Sigmoid colon (tissue), 7 donors: Measurements from ENCODE around the gene LMF2. TPM values are rescaled to one million over a fixed set of nuclear protein-coding genes. Genes with fewer than 3 reads are reported as not detected.

Experiments used
- DNase-seq: peaks from one replicate; pipeline ENCODE4 v3.0.0-alpha.2; 2019
- H3K27ac ChIP-seq, 4 donors: fragments of 200-600 bp; sonication (generic); one replicate each; pipeline ENCODE4 v1.5.1; 2016 to 2019; ENCODE audit warnings: mild to moderate bottlenecking in 1 of 4
- H3K27me3 ChIP-seq, 3 donors: fragments of 200-600 bp; sonication (generic); one replicate each; pipeline ENCODE4 v1.5.1; 2019; ENCODE audit warnings: mild to moderate bottlenecking in 1 of 3
- H3K36me3 ChIP-seq, 4 donors: fragments of 200-600 bp; sonication (generic); one replicate each; pipeline ENCODE4 v1.5.1; 2016 to 2019
- H3K4me1 ChIP-seq, 4 donors: fragments of 200-600 bp; sonication (generic); one replicate each; pipeline ENCODE4 v1.5.1; 2017 to 2019
- H3K4me3 ChIP-seq, 4 donors: fragments of 200-600 bp; sonication (generic); one replicate each; pipeline ENCODE4 v1.5.1; 2017 to 2019; ENCODE audit warnings: mild to moderate bottlenecking in 2 of 4, moderate library complexity in 1 of 4
- H3K9me3 ChIP-seq, 4 donors: fragments of 200-600 bp in 3 of 4; sonication (generic) in 3 of 4; one replicate each; pipeline versions ENCODE4 v1.5.1 to v1.6.1; 2013 to 2019
- EP300 ChIP-seq, 4 donors: sonication (generic); formaldehyde crosslinking; IDR thresholded peaks; one replicate each; pipeline ENCODE4 v1.6.1; 2017; ENCODE audit warnings: antibody characterized with exemption in 4 of 4
- POLR2A ChIP-seq, 2 donors: fragments of 450-650 bp; IDR thresholded peaks; one replicate each; pipeline ENCODE4 v1.6.1; 2016; ENCODE audit warnings: antibody characterized with exemption in 2 of 2, mild to moderate bottlenecking in 2 of 2, moderate library complexity in 2 of 2
- POLR2AphosphoS5 ChIP-seq, 4 donors: sonication (generic); formaldehyde crosslinking; IDR thresholded peaks; one replicate each; pipeline ENCODE4 v1.6.1; 2017; ENCODE audit warnings: antibody characterized with exemption in 4 of 4
- WGBS, 2 donors: extraction: QIAGEN DNeasy Blood & Tissue Kit; methylation state at CpG; one replicate each; pipeline ENCODE4 v1.1.7; 2013; 5-methylcytosine and 5-hydroxymethylcytosine counted together
- intact Hi-C: fragments of 100-400 bp; cut with DNase I; formaldehyde crosslinking; loops from one replicate; pipeline ENCODE4 v1.15.1; 2023
- polyA plus RNA-seq, 3 donors: library from polyadenylated mRNA; stranded (reverse); fragments of 200-250 nt; gene quantifications; one replicate each; pipeline ENCODE4 v1.2.3, GENCODE V29; 2013
- total RNA-seq, 4 donors: library from RNA; depleted of rRNA; stranded (reverse); fragments of >200 nt; gene quantifications; one replicate each; pipeline ENCODE4 v1.1.0, GENCODE V29; 2016
- TF ChIP-seq, protein P1 (sequence below), 4 experiments: fragments of 450-650 bp in 3 of 4; fragments of 200-600 bp in 1 of 4; IDR thresholded peaks; one replicate each; pipeline ENCODE4 v1.5.1; 2016 to 2019; ENCODE audit warnings: antibody characterized with exemption in 4 of 4, mild to moderate bottlenecking in 3 of 4, moderate library complexity in 2 of 4
- donor health status: healthy with polysubstance abuse.
- donor health status: Bipolar disorder and iron deficiency.
- donor health status: healthy.

Gene LMF2
- total and polyA plus RNA-seq, 7 donors: 7.2 to 61.1 (median 41.4) TPM

- Histone ChIP-seq H3K4me3 (no peak overlapping the region), H3K27me3 (no peaks in the 10 kb centered on the region), H3K4me1 (no peaks in the 10 kb centered on the region), H3K36me3 (peaks cover 66 to 100% (median 94%) of the 10 kb centered on the region in 4 donors), H3K9me3 (no peaks in the 10 kb centered on the region), H3K27ac (no peak overlapping the region)
- no peak for DNase-seq
- WGBS, 2 donors: 94 to 95% methylated on average over 41 of the region's 41 CpGs
- intact Hi-C loops: no loop called here
- TF ChIP-seq POLR2AphosphoS5 (IDR thresholded peaks at IDR 0.05): no peak
- no peak for TF ChIP-seq EP300 (IDR thresholded peaks at IDR 0.05)
- TF ChIP-seq POLR2A (IDR thresholded peaks at IDR 0.05): no peak
- TF ChIP-seq, protein P1, sequence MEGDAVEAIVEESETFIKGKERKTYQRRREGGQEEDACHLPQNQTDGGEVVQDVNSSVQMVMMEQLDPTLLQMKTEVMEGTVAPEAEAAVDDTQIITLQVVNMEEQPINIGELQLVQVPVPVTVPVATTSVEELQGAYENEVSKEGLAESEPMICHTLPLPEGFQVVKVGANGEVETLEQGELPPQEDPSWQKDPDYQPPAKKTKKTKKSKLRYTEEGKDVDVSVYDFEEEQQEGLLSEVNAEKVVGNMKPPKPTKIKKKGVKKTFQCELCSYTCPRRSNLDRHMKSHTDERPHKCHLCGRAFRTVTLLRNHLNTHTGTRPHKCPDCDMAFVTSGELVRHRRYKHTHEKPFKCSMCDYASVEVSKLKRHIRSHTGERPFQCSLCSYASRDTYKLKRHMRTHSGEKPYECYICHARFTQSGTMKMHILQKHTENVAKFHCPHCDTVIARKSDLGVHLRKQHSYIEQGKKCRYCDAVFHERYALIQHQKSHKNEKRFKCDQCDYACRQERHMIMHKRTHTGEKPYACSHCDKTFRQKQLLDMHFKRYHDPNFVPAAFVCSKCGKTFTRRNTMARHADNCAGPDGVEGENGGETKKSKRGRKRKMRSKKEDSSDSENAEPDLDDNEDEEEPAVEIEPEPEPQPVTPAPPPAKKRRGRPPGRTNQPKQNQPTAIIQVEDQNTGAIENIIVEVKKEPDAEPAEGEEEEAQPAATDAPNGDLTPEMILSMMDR (IDR thresholded peaks at IDR 0.05): no peak
Observed at GRCh38 chr22:50459496-50460140, 47.9 kb downstream of the LMF2 start.

DNA sequence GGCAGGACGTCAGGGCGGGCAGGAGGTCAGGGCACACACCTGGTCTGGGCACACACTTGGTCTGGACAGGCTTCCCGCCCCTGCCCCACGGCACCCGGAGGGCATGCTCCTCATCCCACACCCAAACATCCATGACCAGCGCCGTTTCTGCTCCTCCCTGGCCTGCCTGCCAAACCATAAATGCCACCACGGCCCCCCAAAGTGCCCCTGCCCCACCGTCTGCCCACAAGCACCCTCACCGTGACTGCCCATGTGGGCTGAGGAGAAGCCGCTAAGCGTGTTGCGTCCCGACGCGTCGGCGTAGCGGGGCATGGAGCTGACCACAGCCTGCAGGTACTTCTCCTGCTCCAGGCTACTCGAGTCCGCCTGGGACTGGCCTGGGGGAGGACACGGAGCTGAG, 48.5 kb downstream of the LMF2 start:
- H3K27ac ChIP-seq: no peak overlapping the region
- intact Hi-C loops: no loop called here
- H3K4me1 ChIP-seq: no peaks in the 10 kb centered on the region
- H3K9me3 ChIP-seq: no peaks in the 10 kb centered on the region
- 93 to 94% methylated on average over 22 of the region's 22 CpGs for WGBS, 2 donors
- H3K4me3 ChIP-seq: no peak overlapping the region
- DNase-seq: no peak
- H3K36me3 ChIP-seq: peaks cover 67 to 100% (median 94%) of the 10 kb centered on the region in 4 donors
- H3K27me3 ChIP-seq: no peaks in the 10 kb centered on the region
- TF ChIP-seq POLR2A (IDR thresholded peaks at IDR 0.05) (no peak), EP300 (IDR thresholded peaks at IDR 0.05) (no peak), POLR2AphosphoS5 (IDR thresholded peaks at IDR 0.05) (no peak)
- TF ChIP-seq, protein P1 (IDR thresholded peaks at IDR 0.05): no peak

GRCh38 chr22:50456466-50457234, 50.9 kb downstream of the LMF2 start:
- TF ChIP-seq EP300 (IDR thresholded peaks at IDR 0.05) (no peak), POLR2AphosphoS5 (IDR thresholded peaks at IDR 0.05) (no peak), POLR2A (IDR thresholded peaks at IDR 0.05) (no peak)
- TF ChIP-seq, protein P1 (IDR thresholded peaks at IDR 0.05): no peak
- H3K9me3 ChIP-seq: no peaks in the 10 kb centered on the region
- H3K4me3 ChIP-seq: no peak overlapping the region
- peaks cover 48 to 88% (median 74%) of the 10 kb centered on the region in 4 donors for H3K36me3 ChIP-seq
- DNase-seq: no peak
- H3K27ac ChIP-seq: no peak overlapping the region
- intact Hi-C loops: no loop called here
- H3K27me3 ChIP-seq: no peaks in the 10 kb centered on the region
- no peaks in the 10 kb centered on the region for H3K4me1 ChIP-seq
- WGBS, 2 donors: 86 to 89% methylated on average over 34 of the region's 34 CpGs

DNA sequence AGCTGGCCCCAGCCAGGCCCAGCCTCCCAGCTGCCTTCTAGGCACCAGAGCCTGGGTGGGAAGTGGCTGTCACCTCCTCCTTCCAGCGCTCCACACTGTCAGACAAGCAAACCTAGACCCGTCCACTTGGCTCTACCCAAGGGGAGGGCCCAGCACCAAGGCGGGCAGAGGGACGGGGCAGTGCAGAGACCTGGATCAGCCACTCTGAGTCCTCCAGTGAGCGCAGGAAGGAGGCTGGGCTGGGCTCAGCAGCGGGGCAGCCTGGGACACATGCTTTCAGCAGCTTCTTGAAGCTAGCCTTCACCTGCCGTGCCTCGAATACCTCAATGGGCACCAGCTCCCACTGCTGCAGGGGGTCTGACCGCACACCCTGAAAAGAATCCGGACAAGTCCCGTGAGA, 51.5 kb downstream of the LMF2 start:
- Histone ChIP-seq H3K9me3 (no peaks in the 10 kb centered on the region), H3K27me3 (no peaks in the 10 kb centered on the region), H3K4me3 (no peak overlapping the region), H3K36me3 (peaks cover 41 to 88% (median 68%) of the 10 kb centered on the region in 4 donors), H3K4me1 (no peaks in the 10 kb centered on the region), H3K27ac (no peak overlapping the region)
- intact Hi-C loops: no loop called here
- TF ChIP-seq, protein P1 (IDR thresholded peaks at IDR 0.05): no peak
- TF ChIP-seq EP300 (IDR thresholded peaks at IDR 0.05) (no peak), POLR2AphosphoS5 (IDR thresholded peaks at IDR 0.05) (peak in 1 of 4 donors; percentile 1), POLR2A (IDR thresholded peaks at IDR 0.05) (no peak)
- no peak for DNase-seq
- 95 to 97% methylated on average over 11 of the region's 11 CpGs for WGBS, 2 donors
